Endodermal cell (in vitro differentiated cells): Measurements from ENCODE around the gene LGALS4. TPM values are rescaled to one million over a fixed set of nuclear protein-coding genes. Genes with fewer than 3 reads are reported as not detected.

Experiments
- DNase-seq: peaks from one replicate; pipeline ENCODE4 v3.0.0-alpha.2; 2017
- H3K27ac ChIP-seq: 2 replicates; pipeline ENCODE4 v1.5.1; 2013; ENCODE audit warnings: mild to moderate bottlenecking, low read depth, low read length, moderate library complexity
- H3K27me3 ChIP-seq: 2 replicates; pipeline ENCODE4 v1.6.1; 2013; ENCODE audit warnings: mild to moderate bottlenecking, low read length, moderate library complexity; ENCODE audit not compliant: insufficient read depth, control insufficient read depth, poor library complexity, severe bottlenecking
- H3K36me3 ChIP-seq: 2 replicates; pipeline ENCODE4 v1.7.0; 2013; ENCODE audit warnings: mild to moderate bottlenecking, low read length, moderate library complexity; ENCODE audit not compliant: control insufficient read depth, insufficient read depth
- H3K4me1 ChIP-seq: one replicate; pipeline ENCODE4 v1.7.0; 2013; ENCODE audit warnings: low read length; ENCODE audit not compliant: control insufficient read depth, insufficient read depth
- H3K4me3 ChIP-seq: 2 replicates; pipeline ENCODE4 v1.5.1; 2013; ENCODE audit warnings: mild to moderate bottlenecking, low read length, moderate library complexity
- H3K9ac ChIP-seq: 2 replicates; pipeline ENCODE4 v1.6.1; 2013; ENCODE audit warnings: mild to moderate bottlenecking, low read length, moderate library complexity; ENCODE audit not compliant: poor library complexity, severe bottlenecking; ENCODE audit errors: extremely low read depth
- H3K9me3 ChIP-seq: 2 replicates; pipeline ENCODE4 v1.6.1; 2013; ENCODE audit warnings: mild to moderate bottlenecking, low read length, moderate library complexity; ENCODE audit not compliant: control insufficient read depth
- H3K27ac Mint-ChIP-seq: 2 replicates; pipeline ENCODE4 v1.8.0; 2020; ENCODE audit warnings: mixed read lengths
- H3K27me3 Mint-ChIP-seq: 2 replicates; pipeline ENCODE4 v1.8.0; 2021; ENCODE audit warnings: mild to moderate bottlenecking, mixed read lengths; ENCODE audit not compliant: insufficient read depth
- H3K36me3 Mint-ChIP-seq: 2 replicates; pipeline ENCODE4 v1.8.0; 2020; ENCODE audit warnings: low read depth, mixed read lengths
- H3K4me1 Mint-ChIP-seq: 2 replicates; pipeline ENCODE4 v1.8.0; 2020; ENCODE audit warnings: mixed read lengths
- H3K4me3 Mint-ChIP-seq: 2 replicates; pipeline ENCODE4 v1.8.0; 2020; ENCODE audit warnings: mild to moderate bottlenecking, moderate library complexity, mixed read lengths
- H3K9me3 Mint-ChIP-seq: 2 replicates; pipeline ENCODE4 v1.8.0; 2020; ENCODE audit warnings: mild to moderate bottlenecking, mixed read lengths
- WGBS, 2 experiments: methylation state at CpG; one replicate each; pipeline versions ENCODE4 v1.1.5 to v1.1.7; 2013; ENCODE audit warnings: missing lambda C conversion rate in 2 of 2, mixed read lengths in 1 of 2; ENCODE audit not compliant: insufficient coverage in 1 of 2, insufficient read length in 1 of 2; 5-methylcytosine and 5-hydroxymethylcytosine counted together
- total RNA-seq, 2 donors: library from RNA; stranded (reverse); fragmentation: NEBNext Ultra II Directional in 1 of 2; extraction: Animal tissue kit (Norgen Biotek cat#: 25700) in 1 of 2; gene quantifications; 2 replicates in 1 of 2; 3 replicates in 1 of 2; pipeline ENCODE4 v1.2.1, GENCODE V29; 2021
- TF ChIP-seq, protein P1 (sequence below): fragments of 200-600 bp; sonication (generic); conservative IDR thresholded peaks from 2 replicates; pipeline ENCODE4 v1.5.0; 2021; ENCODE audit warnings: antibody characterized with exemption, mild to moderate bottlenecking

Gene LGALS4
- total RNA-seq, 2 donors from 2014 or later: 0.49 to 0.84 TPM

GRCh38 chr19:38837656-38838121 lies 24.9 kb upstream of the LGALS4 start:
- Histone ChIP-seq H3K36me3 (peaks cover 73% of the 10 kb centered on the region), H3K4me3 (no peak overlapping the region), H3K27me3 (no peaks in the 10 kb centered on the region), H3K4me1 (no peaks in the 10 kb centered on the region), H3K27ac (no peak overlapping the region), H3K9me3 (no peaks in the 10 kb centered on the region), H3K9ac (no peak overlapping the region)
- 93 to 97% methylated on average over 5 to 7 of the region's 7 CpGs for WGBS, 2 experiments
- Mint-ChIP-seq H3K27me3 (no peaks in the 10 kb centered on the region), H3K27ac (peak overlapping the region; percentile 17), H3K9me3 (no peaks in the 10 kb centered on the region), H3K4me3 (no peak overlapping the region), H3K36me3 (peaks cover 74% of the 10 kb centered on the region), H3K4me1 (peaks cover 2% of the 10 kb centered on the region)
- no peak for DNase-seq
- TF ChIP-seq, protein P1, sequence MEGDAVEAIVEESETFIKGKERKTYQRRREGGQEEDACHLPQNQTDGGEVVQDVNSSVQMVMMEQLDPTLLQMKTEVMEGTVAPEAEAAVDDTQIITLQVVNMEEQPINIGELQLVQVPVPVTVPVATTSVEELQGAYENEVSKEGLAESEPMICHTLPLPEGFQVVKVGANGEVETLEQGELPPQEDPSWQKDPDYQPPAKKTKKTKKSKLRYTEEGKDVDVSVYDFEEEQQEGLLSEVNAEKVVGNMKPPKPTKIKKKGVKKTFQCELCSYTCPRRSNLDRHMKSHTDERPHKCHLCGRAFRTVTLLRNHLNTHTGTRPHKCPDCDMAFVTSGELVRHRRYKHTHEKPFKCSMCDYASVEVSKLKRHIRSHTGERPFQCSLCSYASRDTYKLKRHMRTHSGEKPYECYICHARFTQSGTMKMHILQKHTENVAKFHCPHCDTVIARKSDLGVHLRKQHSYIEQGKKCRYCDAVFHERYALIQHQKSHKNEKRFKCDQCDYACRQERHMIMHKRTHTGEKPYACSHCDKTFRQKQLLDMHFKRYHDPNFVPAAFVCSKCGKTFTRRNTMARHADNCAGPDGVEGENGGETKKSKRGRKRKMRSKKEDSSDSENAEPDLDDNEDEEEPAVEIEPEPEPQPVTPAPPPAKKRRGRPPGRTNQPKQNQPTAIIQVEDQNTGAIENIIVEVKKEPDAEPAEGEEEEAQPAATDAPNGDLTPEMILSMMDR: no peak

GRCh38 chr19:38836983-38837626 lies 24.4 kb upstream of the LGALS4 start:
- Mint-ChIP-seq H3K27me3 (no peaks in the 10 kb centered on the region), H3K4me3 (no peak overlapping the region), H3K27ac (peak overlapping the region; percentile 17), H3K9me3 (no peaks in the 10 kb centered on the region), H3K4me1 (no peaks in the 10 kb centered on the region), H3K36me3 (peaks cover 68% of the 10 kb centered on the region)
- 98% methylated on average over 4 to 6 of the region's 6 CpGs for WGBS, 2 experiments
- peak; percentile 46 for DNase-seq
- peaks cover 67% of the 10 kb centered on the region for H3K36me3 ChIP-seq
- no peak overlapping the region for H3K27ac ChIP-seq
- H3K27me3 ChIP-seq: no peaks in the 10 kb centered on the region
- TF ChIP-seq, protein P1: no peak
- H3K4me1 ChIP-seq: no peaks in the 10 kb centered on the region
- H3K4me3 ChIP-seq: no peak overlapping the region
- H3K9ac ChIP-seq: no peak overlapping the region
- H3K9me3 ChIP-seq: no peaks in the 10 kb centered on the region

GRCh38 chr19:38836159-38836982 lies 23.6 kb upstream of the LGALS4 start:
- no peak overlapping the region for H3K9ac ChIP-seq
- H3K36me3 Mint-ChIP-seq: peaks cover 61% of the 10 kb centered on the region
- WGBS, 2 experiments: 94 to 100% methylated on average over 2 to 7 of the region's 8 CpGs
- peaks cover 60% of the 10 kb centered on the region for H3K36me3 ChIP-seq
- no peaks in the 10 kb centered on the region for H3K9me3 Mint-ChIP-seq
- H3K4me1 Mint-ChIP-seq: no peaks in the 10 kb centered on the region
- DNase-seq: no peak
- H3K4me1 ChIP-seq: no peaks in the 10 kb centered on the region
- no peak overlapping the region for H3K27ac Mint-ChIP-seq
- no peak overlapping the region for H3K4me3 ChIP-seq
- no peak overlapping the region for H3K4me3 Mint-ChIP-seq
- H3K27me3 ChIP-seq: no peaks in the 10 kb centered on the region
- no peaks in the 10 kb centered on the region for H3K9me3 ChIP-seq
- H3K27ac ChIP-seq: no peak overlapping the region
- H3K27me3 Mint-ChIP-seq: no peaks in the 10 kb centered on the region
- TF ChIP-seq, protein P1: no peak
